Stimulated activated CD8-positive, alpha-beta memory T cell treated with anti-CD3 and anti-CD28 coated beads, Interleukin-7, amount 100 ng/mL, for 4 hours (primary cell): ENCODE data around the gene CYB5A.

ENCODE experiments used
- DNase-seq, 2 donors: peaks; one replicate each; pipeline ENCODE4 v3.0.0-alpha.2; 2020; ENCODE audit warnings: low read depth in 2 of 2

The CYB5A gene

GRCh38 chr18:74216661-74217110 is 75.1 kb downstream of the CYB5A start:
- DNase-seq = no peak

GRCh38 chr18:74215863-74216262 is 75.9 kb downstream of the CYB5A start:
- DNase-seq = no peak

- no peak for DNase-seq
These were observed 78.3 kb downstream of the CYB5A start for GRCh38 chr18:74213429-74213828.

- DNase-seq = no peak
These were observed 87.1 kb downstream of the CYB5A start for GRCh38 chr18:74204526-74205152.

GRCh38 chr18:74203811-74204210 is 88.0 kb downstream of the CYB5A start:
- DNase-seq = no peak
